Neuronal stem cell (in vitro differentiated cells): Measurements from ENCODE around the gene CHAC1.

ENCODE experiments used
- DNase-seq: peaks from one replicate; pipeline ENCODE4 v3.0.0-alpha.2; 2013; ENCODE audit warnings: low spot score
- H2AFZ ChIP-seq: one replicate; pipeline ENCODE4 v1.6.1; 2013; ENCODE audit warnings: mild to moderate bottlenecking, low read length, inconsistent platforms
- H2AK5ac ChIP-seq: 2 replicates; pipeline ENCODE4 v1.6.1; 2013; ENCODE audit warnings: low read depth, mild to moderate bottlenecking, inconsistent platforms, low read length, moderate library complexity, mixed read lengths
- H2BK120ac ChIP-seq: 2 replicates; pipeline ENCODE4 v1.6.1; 2013; ENCODE audit warnings: low read depth, mild to moderate bottlenecking, inconsistent platforms, low read length, moderate library complexity, mixed read lengths
- H2BK12ac ChIP-seq: one replicate; pipeline ENCODE4 v1.6.1; 2013; ENCODE audit warnings: low read length, inconsistent platforms
- H2BK15ac ChIP-seq: 2 replicates; pipeline ENCODE4 v1.6.1; 2013; ENCODE audit warnings: mild to moderate bottlenecking, low read length, inconsistent platforms, mixed read lengths
- H2BK5ac ChIP-seq: one replicate; pipeline ENCODE4 v1.6.1; 2013; ENCODE audit warnings: inconsistent platforms, mild to moderate bottlenecking, low read length, moderate library complexity
- H3K14ac ChIP-seq: one replicate; pipeline ENCODE4 v1.6.1; 2013; ENCODE audit warnings: low read length, inconsistent platforms
- H3K18ac ChIP-seq: 2 replicates; pipeline ENCODE4 v1.6.1; 2013; ENCODE audit warnings: low read length, inconsistent platforms
- H3K23ac ChIP-seq: 2 replicates; pipeline ENCODE4 v1.6.1; 2013; ENCODE audit warnings: low read depth, mild to moderate bottlenecking, mixed read lengths, low read length, inconsistent platforms; ENCODE audit not compliant: poor library complexity
- H3K27ac ChIP-seq: replicated peaks from 3 replicates; pipeline ENCODE4 v1.5.1; 2013; ENCODE audit warnings: low read length, inconsistent platforms
- H3K27me3 ChIP-seq, 3 experiments: 2 replicates each; pipeline ENCODE4 v1.6.1; 2013; ENCODE audit warnings: low read length in 3 of 3, mild to moderate bottlenecking in 2 of 3, inconsistent platforms in 1 of 3, low read depth in 1 of 3, mixed read lengths in 1 of 3, moderate library complexity in 1 of 3; ENCODE audit not compliant: control insufficient read depth in 3 of 3, insufficient read depth in 3 of 3
- H3K36me3 ChIP-seq, 2 donors: replicated peaks in 1 of 2; 2 replicates each; pipeline ENCODE4 v1.6.1; 2013; ENCODE audit warnings: low read length in 2 of 2; ENCODE audit not compliant: control insufficient read depth in 2 of 2, insufficient read depth in 2 of 2
- H3K4ac ChIP-seq: 2 replicates; pipeline ENCODE4 v1.6.1; 2013; ENCODE audit warnings: inconsistent platforms, mild to moderate bottlenecking, low read length, moderate library complexity
- H3K4me1 ChIP-seq, 2 donors: 1 replicate in 1 of 2; 2 replicates in 1 of 2; pipeline ENCODE4 v1.6.1; 2013; ENCODE audit warnings: low read length in 2 of 2, low read depth in 1 of 2; ENCODE audit not compliant: control insufficient read depth in 2 of 2, insufficient read depth in 1 of 2
- H3K4me2 ChIP-seq: one replicate; pipeline ENCODE4 v1.6.1; 2013; ENCODE audit warnings: mild to moderate bottlenecking, low read length, inconsistent platforms; ENCODE audit not compliant: insufficient read depth, poor library complexity, severe bottlenecking
- H3K4me3 ChIP-seq, 2 donors: 2 replicates each; pipeline ENCODE4 v1.5.1; 2013; ENCODE audit warnings: low read length in 2 of 2, mild to moderate bottlenecking in 2 of 2, inconsistent platforms in 1 of 2, moderate library complexity in 1 of 2
- H3K79me1 ChIP-seq: one replicate; pipeline ENCODE4 v1.6.1; 2013; ENCODE audit warnings: low read depth, mild to moderate bottlenecking, inconsistent platforms, low read length, moderate library complexity
- H3K9ac ChIP-seq: one replicate; pipeline ENCODE4 v1.6.1; 2013; ENCODE audit warnings: mild to moderate bottlenecking, low read depth, low read length, inconsistent platforms; ENCODE audit not compliant: poor library complexity
- H3K9me3 ChIP-seq, 2 donors: replicated peaks in 1 of 2; 2 replicates each; pipeline versions ENCODE3 to v1.6.1; 2013; ENCODE audit warnings: low read length in 2 of 2, mild to moderate bottlenecking in 2 of 2, inconsistent platforms in 1 of 2, low read depth in 1 of 2, mixed read lengths in 1 of 2, moderate library complexity in 1 of 2; ENCODE audit not compliant: control insufficient read depth in 2 of 2, insufficient read depth in 1 of 2
- H4K8ac ChIP-seq: one replicate; pipeline ENCODE4 v1.6.1; 2013; ENCODE audit warnings: low read depth, mild to moderate bottlenecking, inconsistent platforms, low read length, moderate library complexity
- H4K91ac ChIP-seq: one replicate; pipeline ENCODE4 v1.6.1; 2013; ENCODE audit warnings: low read length, low read depth, mild to moderate bottlenecking, inconsistent platforms; ENCODE audit not compliant: poor library complexity
- WGBS, 2 donors: extraction: QIAGEN DNeasy Blood & Tissue Kit; methylation state at CpG; one replicate each; pipeline ENCODE4 v1.1.7; 2013; ENCODE audit warnings: missing lambda C conversion rate in 2 of 2, mixed read lengths in 1 of 2; ENCODE audit not compliant: insufficient read length in 2 of 2, insufficient replicate concordance in 1 of 2; ENCODE audit errors: extremely low coverage in 2 of 2; 5-methylcytosine and 5-hydroxymethylcytosine counted together

Gene CHAC1

GRCh38 chr15:40915116-40915661 is 38.1 kb upstream of the CHAC1 start:
- Histone ChIP-seq H3K14ac (no peak overlapping the region), H2AK5ac (peak overlapping the region; percentile 30), H3K27ac (no peak overlapping the region), H3K9ac (no peak overlapping the region), H3K79me1 (peaks cover 4% of the 10 kb centered on the region), H3K4ac (no peak overlapping the region), H3K18ac (no peak overlapping the region), H3K4me3 (no peak overlapping the region), H4K91ac (no peak overlapping the region), H3K27me3 (peaks cover 0 to 46% (median 3%) of the 10 kb centered on the region in 3 experiments), H2AFZ (peak overlapping the region; percentile 25), H3K23ac (no peak overlapping the region), H3K4me1 (peaks cover 23 to 32% of the 10 kb centered on the region in 2 donors), H2BK120ac (no peak overlapping the region), H3K4me2 (no peak overlapping the region), H3K9me3 (peaks cover 0 to 3% of the 10 kb centered on the region in 2 donors), H2BK5ac (no peak overlapping the region), H3K36me3 (peaks cover 0 to 2% of the 10 kb centered on the region in 2 donors), H2BK12ac (no peak overlapping the region), H4K8ac (no peak overlapping the region), H2BK15ac (no peak overlapping the region)
- no peak for DNase-seq
- WGBS, 2 donors = no CpG with 5 or more reads among the region's 12 CpGs

DNA sequence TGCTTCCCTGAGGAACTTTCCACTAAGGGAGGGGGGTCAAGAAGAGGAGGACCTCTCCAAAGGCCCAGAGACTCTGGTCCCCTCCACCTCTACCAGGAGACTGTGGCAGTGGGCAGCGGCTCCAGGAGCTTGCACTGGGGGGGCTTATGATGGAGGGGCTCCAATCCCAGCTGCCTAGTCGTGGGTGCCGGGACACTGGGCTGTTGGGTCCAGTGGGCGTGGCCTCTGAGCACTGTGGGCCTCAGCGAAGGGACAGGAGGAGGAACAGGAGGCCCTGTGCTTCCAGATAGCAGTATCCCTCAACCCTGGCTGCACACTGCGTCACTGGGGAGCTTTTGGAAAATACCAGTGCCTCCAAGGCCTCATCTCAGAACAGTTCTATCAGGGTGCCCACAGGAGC is 37.6 kb upstream of the CHAC1 start:
- no peak overlapping the region for H4K91ac ChIP-seq
- peak overlapping the region; percentile 25 for H2AFZ ChIP-seq
- peaks cover 18 to 32% of the 10 kb centered on the region in 2 donors for H3K4me1 ChIP-seq
- peak overlapping the region; percentile 30 for H2AK5ac ChIP-seq
- no peak overlapping the region for H4K8ac ChIP-seq
- no peak overlapping the region for H2BK12ac ChIP-seq
- peak overlapping the region; percentile 98 for H2BK15ac ChIP-seq
- H3K4ac ChIP-seq = no peak overlapping the region
- H3K9ac ChIP-seq = peak overlapping the region; percentile 36
- H3K79me1 ChIP-seq = peaks cover 4% of the 10 kb centered on the region
- H2BK120ac ChIP-seq = no peak overlapping the region
- no peak overlapping the region for H3K4me2 ChIP-seq
- WGBS, 2 donors = no CpG with 5 or more reads among the region's 6 CpGs
- peak overlapping the region; percentile 55 for H2BK5ac ChIP-seq
- H3K27me3 ChIP-seq = peaks cover 0 to 48% (median 3%) of the 10 kb centered on the region in 3 experiments
- H3K23ac ChIP-seq = no peak overlapping the region
- H3K36me3 ChIP-seq = peaks cover 0 to 2% of the 10 kb centered on the region in 2 donors
- H3K18ac ChIP-seq = peak overlapping the region; percentile 81
- H3K9me3 ChIP-seq = peaks cover 0 to 3% of the 10 kb centered on the region in 2 donors
- no peak for DNase-seq
- H3K27ac ChIP-seq = no peak overlapping the region
- no peak overlapping the region for H3K4me3 ChIP-seq
- no peak overlapping the region for H3K14ac ChIP-seq

DNA sequence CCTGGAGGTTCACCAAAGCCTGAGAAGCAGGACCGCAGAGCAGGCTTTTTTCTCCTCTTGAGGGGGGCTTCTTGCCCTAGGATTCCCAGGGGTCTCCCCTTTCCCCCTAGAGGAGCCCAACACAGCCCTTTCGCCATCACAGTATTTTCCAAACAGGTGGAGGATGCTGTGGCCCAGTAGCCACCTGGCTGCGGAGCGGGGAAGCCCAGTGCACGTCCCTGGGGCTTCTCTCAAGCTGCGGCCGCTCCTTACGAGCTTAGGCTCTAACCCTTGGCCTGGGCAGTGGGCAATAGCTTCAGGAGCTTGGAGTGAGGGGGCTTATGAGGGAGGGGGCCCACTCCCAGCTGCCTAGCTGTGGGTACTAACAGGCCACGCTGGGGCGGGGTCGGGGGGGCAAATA is 35.7 kb upstream of the CHAC1 start:
- Histone ChIP-seq H2BK15ac (no peak overlapping the region), H3K4me3 (no peak overlapping the region), H4K91ac (no peak overlapping the region), H2BK12ac (peak overlapping the region; percentile 51), H3K36me3 (peaks cover 0 to 2% of the 10 kb centered on the region in 2 donors), H2BK5ac (peak overlapping the region; percentile 41), H3K9ac (no peak overlapping the region), H3K9me3 (peaks cover 0 to 3% of the 10 kb centered on the region in 2 donors), H3K18ac (no peak overlapping the region), H2BK120ac (no peak overlapping the region), H3K4me1 (peaks cover 8 to 25% of the 10 kb centered on the region in 2 donors), H3K4me2 (no peak overlapping the region), H3K4ac (peak overlapping the region; percentile 54), H3K79me1 (peaks cover 4% of the 10 kb centered on the region), H2AFZ (no peak overlapping the region), H4K8ac (no peak overlapping the region), H3K23ac (no peak overlapping the region), H2AK5ac (peak overlapping the region; percentile 91), H3K27me3 (peaks cover 0 to 64% (median 7%) of the 10 kb centered on the region in 3 experiments), H3K27ac (no peak overlapping the region), H3K14ac (no peak overlapping the region)
- DNase-seq = no peak
- no CpG with 5 or more reads among the region's 11 CpGs for WGBS, 2 donors

DNA sequence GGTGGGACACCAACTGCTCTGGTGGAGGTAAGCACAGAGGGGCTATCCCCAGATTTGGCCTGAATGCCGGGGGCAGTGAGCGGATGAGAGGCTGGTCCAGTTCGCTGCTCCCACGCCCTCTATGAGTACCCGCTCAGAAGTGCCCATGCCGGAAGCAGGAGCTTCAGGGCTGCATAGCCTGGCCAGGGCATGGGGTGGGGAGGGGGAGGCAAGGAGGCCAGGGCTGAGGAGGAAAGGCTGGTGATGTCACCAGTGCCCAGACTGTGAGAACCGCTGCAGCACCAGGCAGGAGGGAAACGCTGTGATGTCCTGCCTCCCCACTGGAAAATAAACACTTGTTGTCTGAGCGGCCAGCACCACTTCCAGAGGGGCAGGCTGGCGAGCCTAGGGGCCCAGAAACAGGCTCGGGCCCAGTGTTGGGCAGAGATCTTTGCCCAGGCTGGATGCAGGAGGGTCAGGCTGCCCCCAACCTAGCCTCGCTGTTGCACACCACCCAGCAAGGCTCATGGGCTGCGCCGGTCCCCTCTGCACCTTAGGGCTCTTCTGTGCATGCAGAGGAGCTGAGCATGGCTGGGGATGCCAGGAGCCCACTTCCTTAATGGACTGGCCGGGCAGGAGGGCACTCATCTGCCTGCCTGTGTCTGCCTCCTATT is 35.0 kb upstream of the CHAC1 start:
- Histone ChIP-seq H3K14ac (no peak overlapping the region), H2AFZ (peak overlapping the region; percentile 55), H3K4me3 (no peak overlapping the region), H2AK5ac (peak overlapping the region; percentile 98), H3K27me3 (peaks cover 0 to 71% (median 14%) of the 10 kb centered on the region in 3 experiments), H4K8ac (no peak overlapping the region), H3K27ac (no peak overlapping the region), H3K36me3 (peaks cover 0 to 2% of the 10 kb centered on the region in 2 donors), H3K4ac (no peak overlapping the region), H4K91ac (no peak overlapping the region), H2BK12ac (peak overlapping the region; percentile 82), H3K9me3 (peaks cover 0 to 3% of the 10 kb centered on the region in 2 donors), H3K79me1 (peaks cover 4% of the 10 kb centered on the region), H3K4me1 (peaks cover 8 to 25% of the 10 kb centered on the region in 2 donors), H3K4me2 (no peak overlapping the region), H3K18ac (peak overlapping the region; percentile 81), H2BK15ac (peak overlapping the region; percentile 99), H2BK5ac (peak overlapping the region; percentile 41), H2BK120ac (peak overlapping the region; percentile 99), H3K9ac (peak overlapping the region; percentile 64), H3K23ac (peak overlapping the region; percentile 90)
- DNase-seq = no peak
- WGBS, 2 donors = no CpG with 5 or more reads among the region's 15 CpGs
